ENCODE measurements around the gene FAM241B.

DNA sequence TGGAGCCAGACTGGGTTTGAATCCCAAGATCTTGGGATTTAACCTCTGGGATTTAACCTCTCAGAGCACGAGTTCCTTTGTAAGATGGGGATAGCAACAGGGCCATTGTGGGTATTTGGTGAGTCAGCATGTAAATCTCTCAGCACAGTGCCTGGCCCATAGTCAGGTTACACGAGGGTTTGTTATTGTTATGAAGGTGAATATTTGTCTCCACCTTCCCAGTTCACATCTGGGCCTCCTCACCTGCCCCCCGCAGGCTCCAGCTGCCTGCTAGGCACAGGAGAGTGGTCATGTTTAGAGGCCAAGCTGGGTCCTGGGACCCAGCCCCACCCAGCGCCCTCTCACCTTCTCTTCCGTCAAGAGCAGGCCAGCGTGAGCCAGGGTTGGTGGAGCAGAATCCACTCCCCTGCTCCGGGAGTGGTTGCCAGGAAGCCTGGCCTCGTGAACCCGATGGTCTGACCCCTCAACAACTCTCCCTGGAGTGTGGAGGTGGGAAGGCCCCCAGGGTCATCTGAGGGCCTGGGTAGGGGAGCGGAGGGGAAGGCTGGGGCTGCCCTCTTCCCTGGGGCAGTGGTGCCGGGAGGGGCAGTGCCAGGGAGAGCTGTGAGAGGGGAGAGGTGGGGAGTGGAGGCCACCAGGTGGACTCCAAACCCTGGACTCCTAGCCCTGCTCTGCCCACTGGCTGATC is 26.0 kb downstream of the FAM241B start:
- TF ChIP-seq TEAD4 (IDR thresholded peaks at IDR 0.05; ENCODE audit: borderline replicate concordance, insufficient read depth): no peak
- TF ChIP-seq, protein P1, sequence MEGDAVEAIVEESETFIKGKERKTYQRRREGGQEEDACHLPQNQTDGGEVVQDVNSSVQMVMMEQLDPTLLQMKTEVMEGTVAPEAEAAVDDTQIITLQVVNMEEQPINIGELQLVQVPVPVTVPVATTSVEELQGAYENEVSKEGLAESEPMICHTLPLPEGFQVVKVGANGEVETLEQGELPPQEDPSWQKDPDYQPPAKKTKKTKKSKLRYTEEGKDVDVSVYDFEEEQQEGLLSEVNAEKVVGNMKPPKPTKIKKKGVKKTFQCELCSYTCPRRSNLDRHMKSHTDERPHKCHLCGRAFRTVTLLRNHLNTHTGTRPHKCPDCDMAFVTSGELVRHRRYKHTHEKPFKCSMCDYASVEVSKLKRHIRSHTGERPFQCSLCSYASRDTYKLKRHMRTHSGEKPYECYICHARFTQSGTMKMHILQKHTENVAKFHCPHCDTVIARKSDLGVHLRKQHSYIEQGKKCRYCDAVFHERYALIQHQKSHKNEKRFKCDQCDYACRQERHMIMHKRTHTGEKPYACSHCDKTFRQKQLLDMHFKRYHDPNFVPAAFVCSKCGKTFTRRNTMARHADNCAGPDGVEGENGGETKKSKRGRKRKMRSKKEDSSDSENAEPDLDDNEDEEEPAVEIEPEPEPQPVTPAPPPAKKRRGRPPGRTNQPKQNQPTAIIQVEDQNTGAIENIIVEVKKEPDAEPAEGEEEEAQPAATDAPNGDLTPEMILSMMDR (IDR thresholded peaks at IDR 0.05): no peak
- TF ChIP-seq SIN3A (IDR thresholded peaks at IDR 0.05; ENCODE audit: borderline replicate concordance, low read depth, low read length): no peak
- TF ChIP-seq, protein P2, sequence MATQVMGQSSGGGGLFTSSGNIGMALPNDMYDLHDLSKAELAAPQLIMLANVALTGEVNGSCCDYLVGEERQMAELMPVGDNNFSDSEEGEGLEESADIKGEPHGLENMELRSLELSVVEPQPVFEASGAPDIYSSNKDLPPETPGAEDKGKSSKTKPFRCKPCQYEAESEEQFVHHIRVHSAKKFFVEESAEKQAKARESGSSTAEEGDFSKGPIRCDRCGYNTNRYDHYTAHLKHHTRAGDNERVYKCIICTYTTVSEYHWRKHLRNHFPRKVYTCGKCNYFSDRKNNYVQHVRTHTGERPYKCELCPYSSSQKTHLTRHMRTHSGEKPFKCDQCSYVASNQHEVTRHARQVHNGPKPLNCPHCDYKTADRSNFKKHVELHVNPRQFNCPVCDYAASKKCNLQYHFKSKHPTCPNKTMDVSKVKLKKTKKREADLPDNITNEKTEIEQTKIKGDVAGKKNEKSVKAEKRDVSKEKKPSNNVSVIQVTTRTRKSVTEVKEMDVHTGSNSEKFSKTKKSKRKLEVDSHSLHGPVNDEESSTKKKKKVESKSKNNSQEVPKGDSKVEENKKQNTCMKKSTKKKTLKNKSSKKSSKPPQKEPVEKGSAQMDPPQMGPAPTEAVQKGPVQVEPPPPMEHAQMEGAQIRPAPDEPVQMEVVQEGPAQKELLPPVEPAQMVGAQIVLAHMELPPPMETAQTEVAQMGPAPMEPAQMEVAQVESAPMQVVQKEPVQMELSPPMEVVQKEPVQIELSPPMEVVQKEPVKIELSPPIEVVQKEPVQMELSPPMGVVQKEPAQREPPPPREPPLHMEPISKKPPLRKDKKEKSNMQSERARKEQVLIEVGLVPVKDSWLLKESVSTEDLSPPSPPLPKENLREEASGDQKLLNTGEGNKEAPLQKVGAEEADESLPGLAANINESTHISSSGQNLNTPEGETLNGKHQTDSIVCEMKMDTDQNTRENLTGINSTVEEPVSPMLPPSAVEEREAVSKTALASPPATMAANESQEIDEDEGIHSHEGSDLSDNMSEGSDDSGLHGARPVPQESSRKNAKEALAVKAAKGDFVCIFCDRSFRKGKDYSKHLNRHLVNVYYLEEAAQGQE (IDR thresholded peaks at IDR 0.05; ENCODE audit: low read depth, low read length): no peak
- TF ChIP-seq FOXJ3 (CRISPR knock-in tag; IDR thresholded peaks at IDR 0.05): no peak
- no peak for TF ChIP-seq NFIC (IDR thresholded peaks at IDR 0.05; ENCODE audit: borderline replicate concordance)
- no peak for TF ChIP-seq TAF1 (IDR thresholded peaks at IDR 0.05; ENCODE audit: borderline replicate concordance, low read depth, low read length)
- no peak for TF ChIP-seq FOXM1 (IDR thresholded peaks at IDR 0.05; ENCODE audit: low read depth)
- no peak for TF ChIP-seq POLR2AphosphoS5 (IDR thresholded peaks at IDR 0.05; ENCODE audit: low read depth, low read length)
- TF ChIP-seq FOSL2 (IDR thresholded peaks at IDR 0.05; ENCODE audit: borderline replicate concordance, low read depth): no peak
- TF ChIP-seq MXI1 (IDR thresholded peaks at IDR 0.05; ENCODE audit: low read depth, low read length): no peak
- TF ChIP-seq CHD2 (IDR thresholded peaks at IDR 0.05; ENCODE audit: low read length, partially characterized antibody): no peak

Measured in SK-N-SH (cell line).